ENCODE results near the gene CEP83.

GRCh38 chr12:94265539-94265938 is 194.1 kb downstream of the CEP83 start:
- TF ChIP-seq GATA2 (IDR thresholded peaks at IDR 0.05; ENCODE audit: low read depth, low read length) (no peak), GATA3 (IDR thresholded peaks at IDR 0.05; ENCODE audit: low read depth, low read length) (no peak)
